ENCODE results near the gene RTN4R. TPM values are rescaled to one million over a fixed set of nuclear protein-coding genes. Genes with fewer than 3 reads are reported as not detected.

Gene RTN4R
- total and polyA plus RNA-seq, 2 donors (not counting 1 experiment from before 2014, with no cell fraction given): 0.42 to 0.79 TPM

DNA sequence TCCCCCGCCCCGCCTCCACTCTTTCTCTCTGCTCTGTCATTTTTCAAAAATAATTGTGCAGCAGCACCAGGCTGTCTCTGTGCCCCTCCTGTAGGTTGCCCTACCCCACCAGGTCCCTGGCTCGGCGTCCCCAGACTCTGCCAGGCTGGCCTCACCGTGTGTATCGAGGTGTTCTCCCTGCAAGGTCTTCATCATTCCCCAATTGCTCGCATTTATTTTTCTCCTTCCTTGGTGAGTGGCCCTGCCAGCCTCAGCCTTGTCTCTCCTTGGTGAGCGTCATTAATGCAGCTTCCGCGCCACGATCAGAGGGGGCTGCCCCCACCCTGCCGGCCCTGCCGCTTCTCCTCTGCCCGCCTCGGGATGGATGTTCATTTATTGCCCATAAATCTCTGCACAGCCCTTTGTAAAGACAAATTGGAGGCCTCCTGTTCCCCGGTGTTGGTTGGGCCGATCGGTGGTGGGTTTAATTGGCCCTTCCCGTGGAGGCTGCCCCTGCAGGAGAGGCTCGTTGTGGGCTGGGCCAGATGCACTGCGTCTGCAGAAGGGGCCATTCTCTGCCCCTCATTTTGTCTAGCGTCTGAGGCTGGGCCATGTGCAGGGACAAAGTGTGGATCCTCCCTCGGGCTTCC, 33.2 kb downstream of the RTN4R start:
- H3K4me1 Mint-ChIP-seq: peaks cover 16% of the 10 kb centered on the region
- H3K9me3 Mint-ChIP-seq (ENCODE audit: insufficient read depth): no peaks in the 10 kb centered on the region
- peaks cover 0 to under 1% (median 0%) of the 10 kb centered on the region in 4 experiments for H3K27me3 ChIP-seq (replicated peaks in 1 of 4; ENCODE audit: control extremely low read depth in 1 of 4, control insufficient read depth in 3 of 4, insufficient read depth in 4 of 4, low read length in 3 of 4)
- H3K4me2 ChIP-seq (replicated peaks; ENCODE audit: low read depth, low read length, poor library complexity, severe bottlenecking): no peak overlapping the region
- H3K4me3 ChIP-seq (ENCODE audit: control extremely low read depth in 1 of 5, extremely low read depth in 1 of 5, insufficient read depth in 1 of 5, low read depth in 2 of 5, low read length in 4 of 5): no peak overlapping the region
- POLR2A ChIA-PET: no interaction called here
- TF ChIP-seq, protein P1, sequence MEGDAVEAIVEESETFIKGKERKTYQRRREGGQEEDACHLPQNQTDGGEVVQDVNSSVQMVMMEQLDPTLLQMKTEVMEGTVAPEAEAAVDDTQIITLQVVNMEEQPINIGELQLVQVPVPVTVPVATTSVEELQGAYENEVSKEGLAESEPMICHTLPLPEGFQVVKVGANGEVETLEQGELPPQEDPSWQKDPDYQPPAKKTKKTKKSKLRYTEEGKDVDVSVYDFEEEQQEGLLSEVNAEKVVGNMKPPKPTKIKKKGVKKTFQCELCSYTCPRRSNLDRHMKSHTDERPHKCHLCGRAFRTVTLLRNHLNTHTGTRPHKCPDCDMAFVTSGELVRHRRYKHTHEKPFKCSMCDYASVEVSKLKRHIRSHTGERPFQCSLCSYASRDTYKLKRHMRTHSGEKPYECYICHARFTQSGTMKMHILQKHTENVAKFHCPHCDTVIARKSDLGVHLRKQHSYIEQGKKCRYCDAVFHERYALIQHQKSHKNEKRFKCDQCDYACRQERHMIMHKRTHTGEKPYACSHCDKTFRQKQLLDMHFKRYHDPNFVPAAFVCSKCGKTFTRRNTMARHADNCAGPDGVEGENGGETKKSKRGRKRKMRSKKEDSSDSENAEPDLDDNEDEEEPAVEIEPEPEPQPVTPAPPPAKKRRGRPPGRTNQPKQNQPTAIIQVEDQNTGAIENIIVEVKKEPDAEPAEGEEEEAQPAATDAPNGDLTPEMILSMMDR (IDR thresholded peaks at IDR 0.05): no peak
- no peak for TF ChIP-seq EZH2 (IDR thresholded peaks at IDR 0.05; ENCODE audit: borderline replicate concordance, insufficient read depth, low read depth, low read length, poor library complexity, severe bottlenecking)
- 92% methylated on average over 23 of the region's 23 CpGs for WGBS (ENCODE audit: insufficient coverage)
- no peaks in the 10 kb centered on the region for H4K20me1 ChIP-seq (ENCODE audit: control insufficient read depth, insufficient read depth, low read length, poor library complexity, severe bottlenecking)
- no peak for ATAC-seq (ENCODE audit: low read depth)
- intact Hi-C loops (cut with micrococcal nuclease): no loop called here
- H3K9ac ChIP-seq (ENCODE audit: low read length): no peak overlapping the region
- no peak overlapping the region for H3K4me3 Mint-ChIP-seq
- no peak overlapping the region for H3K27ac Mint-ChIP-seq
- no peak overlapping the region for H2AFZ ChIP-seq (ENCODE audit: insufficient read depth, low read depth, low read length, poor library complexity, severe bottlenecking)
- H3K4me1 ChIP-seq (ENCODE audit: control insufficient read depth in 2 of 2, insufficient read depth in 2 of 2, low read length in 2 of 2): peaks cover 19 to 28% of the 10 kb centered on the region in 2 donors
- CTCF ChIA-PET: no interaction called here
- no peaks in the 10 kb centered on the region for H3K36me3 ChIP-seq (replicated peaks in 1 of 2; ENCODE audit: control extremely low read depth in 1 of 2, control insufficient read depth in 1 of 2, extremely low read depth in 1 of 2, insufficient read depth in 2 of 2, low read length in 1 of 2)
- H3K27me3 Mint-ChIP-seq: no peaks in the 10 kb centered on the region
- no peak for DNase-seq
- H3K79me2 ChIP-seq (ENCODE audit: control insufficient read depth, insufficient read depth, low read length): no peaks in the 10 kb centered on the region
- no peak overlapping the region for H3K27ac ChIP-seq (ENCODE audit: low read length in 2 of 2)
- H3K9me3 ChIP-seq (ENCODE audit: control extremely low read depth in 1 of 3, control insufficient read depth in 2 of 3, insufficient read depth in 1 of 3, low read length in 2 of 3): no peaks in the 10 kb centered on the region

DNA sequence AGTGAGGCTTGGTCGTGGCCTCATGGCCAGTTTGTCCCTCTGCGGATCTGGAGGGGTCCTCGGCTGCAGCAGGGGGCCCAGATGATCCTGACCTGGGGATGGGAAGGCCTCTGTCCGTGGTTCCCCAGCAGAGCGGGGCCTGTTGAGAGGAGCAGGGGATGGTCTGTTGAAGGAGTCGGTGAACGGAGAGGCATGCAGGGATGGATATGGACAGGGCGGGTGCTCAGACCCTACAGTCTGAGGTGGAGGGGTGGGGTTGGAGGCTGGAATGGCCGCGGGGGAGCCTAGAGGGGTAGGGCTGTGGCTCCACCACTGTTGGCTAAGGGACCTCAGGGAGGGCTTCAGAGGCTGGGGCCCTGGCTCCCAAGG, 33.8 kb downstream of the RTN4R start:
- ATAC-seq (ENCODE audit: low read depth) (no peak), DNase-seq (no peak)
- WGBS (ENCODE audit: insufficient coverage): 92% methylated on average over 10 of the region's 10 CpGs
- Histone ChIP-seq H3K9me3 (ENCODE audit: control extremely low read depth in 1 of 3, control insufficient read depth in 2 of 3, insufficient read depth in 1 of 3, low read length in 2 of 3) (no peaks in the 10 kb centered on the region), H2AFZ (ENCODE audit: insufficient read depth, low read depth, low read length, poor library complexity, severe bottlenecking) (no peak overlapping the region), H3K36me3 (replicated peaks in 1 of 2; ENCODE audit: control extremely low read depth in 1 of 2, control insufficient read depth in 1 of 2, extremely low read depth in 1 of 2, insufficient read depth in 2 of 2, low read length in 1 of 2) (no peaks in the 10 kb centered on the region), H3K27me3 (replicated peaks in 1 of 4; ENCODE audit: control extremely low read depth in 1 of 4, control insufficient read depth in 3 of 4, insufficient read depth in 4 of 4, low read length in 3 of 4) (no peaks in the 10 kb centered on the region), H3K79me2 (ENCODE audit: control insufficient read depth, insufficient read depth, low read length) (no peaks in the 10 kb centered on the region), H3K4me3 (ENCODE audit: control extremely low read depth in 1 of 5, extremely low read depth in 1 of 5, insufficient read depth in 1 of 5, low read depth in 2 of 5, low read length in 4 of 5) (no peak overlapping the region), H3K9ac (ENCODE audit: low read length) (no peak overlapping the region), H3K27ac (ENCODE audit: low read length in 2 of 2) (no peak overlapping the region), H4K20me1 (ENCODE audit: control insufficient read depth, insufficient read depth, low read length, poor library complexity, severe bottlenecking) (no peaks in the 10 kb centered on the region), H3K4me1 (ENCODE audit: control insufficient read depth in 2 of 2, insufficient read depth in 2 of 2, low read length in 2 of 2) (peaks cover 17 to 23% of the 10 kb centered on the region in 2 donors), H3K4me2 (replicated peaks; ENCODE audit: low read depth, low read length, poor library complexity, severe bottlenecking) (no peak overlapping the region)
- TF ChIP-seq EZH2 (IDR thresholded peaks at IDR 0.05; ENCODE audit: borderline replicate concordance, insufficient read depth, low read depth, low read length, poor library complexity, severe bottlenecking): no peak
- TF ChIP-seq, protein P1 (IDR thresholded peaks at IDR 0.05): no peak
- Mint-ChIP-seq H3K27ac (no peak overlapping the region), H3K27me3 (no peaks in the 10 kb centered on the region), H3K4me3 (no peak overlapping the region), H3K9me3 (ENCODE audit: insufficient read depth) (no peaks in the 10 kb centered on the region), H3K4me1 (peaks cover 10% of the 10 kb centered on the region)
- intact Hi-C loops (cut with micrococcal nuclease): no loop called here
- ChIA-PET POLR2A (no interaction called here), CTCF (no interaction called here)
